ENCODE data around the gene ABRAXAS1.

- TF ChIP-seq CTCF (optimal IDR thresholded peaks at IDR 0.05 in 1 of 3, IDR thresholded peaks at IDR 0.05 in 1 of 3, conservative IDR thresholded peaks at IDR 0.05 in 1 of 3; ENCODE audit: extremely low read depth in 1 of 3, insufficient read depth in 2 of 3, low read length in 3 of 3) = no peak
- TF ChIP-seq EZH2 (IDR thresholded peaks at IDR 0.05; ENCODE audit: low read length) = no peak
Observed at GRCh38 chr4:83418211-83418610, 66.7 kb downstream of the ABRAXAS1 start.

All from keratinocyte (primary cell).